ENCODE results near the gene KCNIP2. TPM values are rescaled to one million over a fixed set of nuclear protein-coding genes. Genes with fewer than 3 reads are reported as not detected.

Gene KCNIP2
- 568 TPM for total RNA-seq
- long read RNA-seq, transcript KCNIP2-206 (10 exons, 1,989 nt): minor isoform, 44 of 860 reads
- long read RNA-seq, transcript KCNIP2-207 (9 exons, 2,489 nt): minor isoform, 39 of 860 reads
- long read RNA-seq, transcript KCNIP2-208 (7 exons, 923 nt): minor isoform, 12 of 860 reads
- long read RNA-seq, transcript KCNIP2-202 (8 exons, 663 nt): major isoform, 590 of 860 reads
- long read RNA-seq, partial matches to known transcripts: 12 of 860 reads
- long read RNA-seq, other reads (novel, unspliced or antisense): 160 of 860 reads

GRCh38 chr10:101843032-101844021 is at the start of gene KCNIP2:
Gene KCNIP2 (minus strand): TSS chr10:101843800. CDS start chr10:101843568, 232 bp downstream.
- peak; percentile 33 for ATAC-seq
- intact Hi-C loops (cut with micrococcal nuclease): no loop called here
- DNase-seq: peak; percentile 74

DNA sequence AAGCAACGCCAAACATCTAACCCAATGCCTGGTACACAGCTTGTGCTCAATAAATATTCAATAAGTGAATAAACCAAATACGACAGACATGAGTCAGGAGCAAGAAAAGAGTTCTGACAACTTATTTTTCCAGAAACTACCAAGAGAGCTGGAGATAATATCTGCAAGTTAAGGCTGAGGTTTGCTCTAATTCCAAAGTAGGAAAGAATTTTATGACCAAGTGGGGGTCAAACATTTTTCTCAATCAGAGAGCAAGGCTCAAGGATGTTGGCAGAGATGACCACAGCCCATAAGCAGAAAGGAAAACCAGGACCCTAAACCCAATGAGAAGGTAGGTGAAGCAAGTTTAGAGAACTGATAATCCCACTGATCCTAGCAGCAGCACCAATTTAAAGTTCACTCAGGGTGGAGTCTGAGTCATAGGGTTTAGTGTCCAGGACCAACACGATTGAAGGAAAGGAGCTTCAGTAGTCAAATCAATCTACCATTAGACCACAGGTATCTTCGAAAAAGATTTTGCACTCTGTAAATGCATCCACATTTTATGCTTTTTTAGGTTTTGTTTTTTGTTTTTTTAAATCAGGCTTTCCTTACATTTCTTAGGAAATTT is 49.3 kb upstream of the KCNIP2 start:
- DNase-seq (no peak), ATAC-seq (no peak)
- intact Hi-C loops (cut with micrococcal nuclease): no loop called here

DNA sequence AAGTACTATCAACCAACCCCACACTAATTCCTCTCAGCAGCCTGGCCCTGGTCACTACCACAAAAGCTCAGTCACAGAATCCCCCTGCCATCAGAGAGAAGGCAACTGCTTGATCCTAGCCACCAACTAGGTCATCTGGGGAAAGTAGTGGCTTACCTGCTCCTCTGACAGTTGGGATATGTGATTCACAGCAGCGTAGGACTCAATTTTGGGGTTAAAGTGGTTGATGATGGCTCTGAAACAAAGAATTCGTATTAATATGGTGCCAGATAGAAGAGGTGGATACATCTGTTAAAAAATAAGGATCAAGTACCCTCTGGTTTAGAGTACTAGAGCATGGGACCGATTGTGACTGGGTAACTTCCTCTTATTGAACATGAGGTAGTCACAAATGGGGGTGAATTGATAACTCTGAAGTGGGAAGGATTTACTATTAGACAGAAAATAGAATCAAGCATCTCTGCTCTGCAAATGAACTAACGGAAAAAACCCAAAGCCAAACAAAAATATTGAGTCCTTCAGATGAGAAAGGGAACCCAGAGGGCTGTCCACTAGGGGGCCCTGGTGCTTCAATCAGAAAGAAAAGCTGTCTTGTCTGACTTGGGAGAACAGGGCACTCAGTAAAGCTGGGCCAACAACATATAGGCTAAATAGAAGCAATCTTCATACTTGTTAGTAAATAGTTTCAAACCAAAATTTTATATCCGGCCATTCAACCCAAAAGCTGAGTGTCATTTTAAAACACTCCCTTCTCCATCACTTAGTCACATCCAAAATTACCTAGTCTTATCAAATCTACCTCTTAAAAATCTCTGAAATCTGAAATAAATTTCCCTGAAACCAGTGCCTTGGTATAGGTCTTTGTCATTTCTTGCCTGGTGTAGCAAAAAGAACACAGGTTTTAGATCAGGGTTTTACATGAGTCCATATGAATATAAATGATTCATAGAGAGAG is 45.9 kb upstream of the KCNIP2 start:
- DNase-seq (peak; percentile 83), ATAC-seq (peak; percentile 14)
- intact Hi-C loops (cut with micrococcal nuclease): loop anchor here (2.0 kb wide), 1 partner anchor 119 kb away; no protein-coding TSS in a partner anchor

GRCh38 chr10:101888251-101888949 is 44.8 kb upstream of the KCNIP2 start:
- intact Hi-C loops (cut with micrococcal nuclease): loop anchor here (2.0 kb wide), 1 partner anchor 120 kb away; no protein-coding TSS in a partner anchor
- ATAC-seq (no peak), DNase-seq (no peak)

DNA sequence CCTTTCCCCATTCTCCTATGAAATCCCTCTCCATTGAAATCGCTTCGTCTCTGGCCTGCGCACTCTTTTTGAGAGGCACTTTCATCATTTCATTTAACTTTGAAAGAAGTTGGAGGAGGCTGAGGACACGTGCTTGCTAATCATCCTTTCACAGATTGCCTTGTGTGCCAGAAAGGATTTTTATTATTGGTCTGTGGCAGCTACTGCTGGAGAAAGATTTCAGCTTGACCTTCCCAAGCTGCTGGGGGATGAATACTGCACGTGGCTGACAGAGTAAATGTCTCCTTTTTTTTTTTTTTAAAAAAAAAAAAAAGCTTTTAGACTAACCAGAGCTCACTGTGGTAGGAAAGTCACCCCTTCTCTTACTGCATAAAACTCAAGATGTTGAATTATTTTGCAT is 44.2 kb upstream of the KCNIP2 start:
- peak; percentile 64 for ATAC-seq
- intact Hi-C loops (cut with micrococcal nuclease): loop anchor here (2.0 kb wide), 1 partner anchor 121 kb away; no protein-coding TSS in a partner anchor
- DNase-seq: no peak

GRCh38 chr10:101886521-101887312 is 43.1 kb upstream of the KCNIP2 start:
- DNase-seq (no peak), ATAC-seq (peak; percentile 86)
- intact Hi-C loops (cut with micrococcal nuclease): no loop called here

GRCh38 chr10:101881036-101881774 is 37.6 kb upstream of the KCNIP2 start:
- intact Hi-C loops (cut with micrococcal nuclease): no loop called here
- DNase-seq (no peak), ATAC-seq (no peak)

DNA sequence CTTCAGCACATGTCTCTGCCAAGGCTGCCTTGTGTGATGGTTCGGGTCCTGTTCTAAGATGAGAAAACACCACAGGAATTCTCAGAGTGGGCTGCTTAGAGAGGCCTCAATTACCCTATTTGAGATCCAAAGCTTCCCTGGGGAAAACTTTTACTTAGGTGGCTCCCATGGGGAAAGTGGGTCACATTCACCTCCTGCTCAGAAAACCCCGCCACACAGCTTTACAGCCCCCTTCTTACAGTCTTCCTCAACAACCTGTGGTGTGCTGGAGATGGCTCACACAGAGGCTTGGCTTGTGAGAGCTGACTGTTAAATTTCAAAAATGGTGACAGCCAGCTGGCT is 36.6 kb upstream of the KCNIP2 start:
- ATAC-seq: no peak
- no peak for DNase-seq
- intact Hi-C loops (cut with micrococcal nuclease): no loop called here

DNA sequence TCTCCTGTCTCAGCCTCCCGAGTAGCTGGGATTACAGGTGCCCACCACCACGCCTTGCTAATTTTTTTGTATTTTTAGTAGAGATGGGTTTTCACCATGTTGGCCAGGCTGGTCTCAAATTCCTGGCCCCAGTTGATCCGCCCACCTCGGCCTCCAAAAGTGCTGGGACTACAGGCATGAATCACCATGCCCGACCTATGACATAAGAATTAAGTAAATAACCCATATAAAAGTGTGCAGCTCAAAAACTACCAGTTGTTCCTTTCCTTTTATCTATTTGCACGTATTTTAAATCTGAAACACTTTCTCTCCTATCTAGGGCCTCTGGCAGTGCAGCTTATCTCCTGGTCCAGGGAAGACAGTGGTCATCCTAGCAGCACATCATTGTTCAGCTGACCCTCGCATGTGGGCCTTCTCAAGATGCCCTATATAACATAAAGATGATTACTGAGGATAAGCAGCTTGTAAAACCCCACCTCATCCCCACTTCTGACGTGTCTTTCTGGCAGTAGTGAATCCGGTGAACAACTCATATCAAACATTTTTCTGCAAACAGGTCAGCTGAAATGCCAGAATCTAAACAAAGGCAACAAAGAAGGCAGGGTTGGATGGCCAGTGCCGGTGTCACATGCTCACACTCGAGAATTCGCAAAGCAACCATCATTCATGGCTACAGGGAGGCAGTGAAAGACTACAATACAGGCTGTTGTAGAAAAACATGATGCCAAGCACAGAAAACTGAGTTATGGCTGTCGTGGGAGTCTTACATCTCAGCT is 36.0 kb upstream of the KCNIP2 start:
- DNase-seq: no peak
- intact Hi-C loops (cut with micrococcal nuclease): no loop called here
- no peak for ATAC-seq

DNA sequence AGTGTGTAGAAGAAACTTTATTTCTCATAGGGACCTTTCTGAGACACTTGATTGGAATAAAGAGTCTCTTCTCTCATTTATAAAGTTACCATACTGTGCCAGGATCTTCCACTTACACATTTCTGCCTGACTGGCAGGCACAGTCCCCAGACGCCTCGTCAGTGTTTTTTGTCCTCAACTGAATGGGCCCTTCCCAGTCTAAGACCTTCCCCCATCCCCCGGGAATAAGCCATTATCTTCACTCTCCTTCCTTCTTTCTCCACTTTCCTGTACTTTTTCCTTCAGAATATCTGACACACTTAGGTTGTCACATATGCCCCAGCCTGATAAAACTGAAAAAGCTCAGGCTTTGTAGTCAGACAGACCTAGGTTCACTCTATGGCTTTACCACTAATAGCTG is 35.3 kb upstream of the KCNIP2 start:
- ATAC-seq (peak; percentile 43), DNase-seq (no peak)
- intact Hi-C loops (cut with micrococcal nuclease): no loop called here

GRCh38 chr10:101875068-101875688 is 31.6 kb upstream of the KCNIP2 start:
- intact Hi-C loops (cut with micrococcal nuclease): no loop called here
- no peak for DNase-seq

DNA sequence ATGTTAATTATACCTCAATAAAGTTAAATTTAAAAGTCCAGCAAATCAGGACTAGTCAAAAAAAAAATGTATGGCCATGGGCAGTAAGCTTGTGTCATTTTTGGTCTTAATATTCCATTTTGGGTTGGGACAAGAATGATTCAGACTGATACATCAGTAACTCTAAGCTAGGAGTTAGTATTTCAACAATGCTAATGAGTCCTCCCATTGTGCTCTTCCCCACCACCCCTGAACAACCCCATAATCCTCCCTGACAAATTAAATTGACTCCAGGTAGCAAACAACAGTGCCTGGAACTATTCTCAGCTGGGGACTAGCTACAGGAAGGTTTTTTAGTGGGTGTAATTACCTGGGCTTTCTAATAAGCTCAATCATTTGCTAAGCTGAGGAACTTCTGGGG is 30.7 kb upstream of the KCNIP2 start:
- intact Hi-C loops (cut with micrococcal nuclease): no loop called here
- DNase-seq (no peak), ATAC-seq (no peak)

More at GRCh38 chr10:101875068-101875688, 31.6 kb upstream of the KCNIP2 start:
- no peak for ATAC-seq

GRCh38 chr10:101867931-101868330 is 24.3 kb upstream of the KCNIP2 start:
- ATAC-seq: no peak
- DNase-seq: no peak
- intact Hi-C loops (cut with micrococcal nuclease): no loop called here

GRCh38 chr10:101859530-101859929 is 15.9 kb upstream of the KCNIP2 start:
- DNase-seq (no peak), ATAC-seq (peak; percentile 81)
- intact Hi-C loops (cut with micrococcal nuclease): no loop called here

DNA sequence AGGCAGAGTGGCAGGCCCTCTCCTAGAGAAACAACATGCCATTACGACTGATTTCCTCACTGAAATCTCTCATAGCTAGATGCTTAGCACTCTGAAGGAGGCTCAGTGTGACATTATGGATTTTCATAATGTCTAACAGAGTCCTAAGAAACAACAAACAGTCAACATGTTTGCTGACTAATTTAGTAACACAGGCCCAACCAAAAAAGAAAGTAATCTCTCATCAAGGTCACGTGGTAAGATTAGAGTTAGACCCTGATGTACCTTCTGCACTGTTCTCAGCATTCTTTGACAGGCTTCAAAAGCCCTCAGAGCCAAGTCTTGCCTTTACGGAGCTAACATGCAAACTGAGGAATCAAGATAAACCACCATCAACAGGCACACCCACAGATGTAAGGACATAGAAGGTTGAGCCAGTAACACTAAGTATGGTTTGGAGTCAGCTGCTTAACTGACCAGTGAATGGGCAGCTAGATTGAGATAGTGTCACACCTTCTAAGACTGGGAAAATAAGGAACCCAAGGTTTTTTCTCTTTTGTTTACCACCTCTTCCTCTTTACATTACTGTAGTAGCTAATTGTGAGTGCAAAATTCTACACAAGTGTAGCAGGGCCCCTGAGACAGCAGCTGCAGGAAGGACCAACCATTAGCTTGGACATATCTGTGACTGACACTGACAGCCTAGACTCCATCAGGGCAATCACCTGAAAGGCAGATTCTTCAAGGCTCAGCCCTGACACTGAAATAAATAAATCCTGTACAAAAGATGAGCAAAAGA is 15.3 kb upstream of the KCNIP2 start:
- DNase-seq (no peak), ATAC-seq (peak; percentile 55)
- intact Hi-C loops (cut with micrococcal nuclease): no loop called here

Data from left ventricle myocardium superior (tissue), 1 donor.